IMR-90 (cell line): Measurements from ENCODE around the gene SLC2A13. TPM values are rescaled to one million over a fixed set of nuclear protein-coding genes. Genes with fewer than 3 reads are reported as not detected.

Source experiments
- ATAC-seq: fragments of 200-7000 bp; cut with Tn5 transposase; 2 replicates; pipeline ENCODE4 v1.9.1; 2020; ENCODE audit warnings: low read depth, mild to moderate bottlenecking, moderate library complexity
- BruUV-seq: library from RNA; stranded (reverse); fragments of 400-500 nt; replicated peaks from 2 replicates; lab custom pipeline; 2021; lab: Mats Ljungman, UMichigan
- CTCF ChIA-PET: fragments of 300-600 bp; formaldehyde crosslinking; extraction: SDS; loops from one replicate; lab custom pipeline; 2021; ENCODE audit warnings: antibody characterized with exemption; lab: Yijun Ruan, JAX
- POLR2A ChIA-PET: fragments of 300-600 bp; sonication (Branson Sonifier 250); formaldehyde crosslinking; loops from one replicate; lab custom pipeline; 2022; ENCODE audit warnings: antibody characterized with exemption; ENCODE audit not compliant: unreplicated experiment; lab: Charles Lee
- DNase-seq: peaks from one replicate; pipeline ENCODE4 v3.0.0; 2013
- H2AFZ ChIP-seq: replicated peaks from 2 replicates; pipeline ENCODE3; 2013; ENCODE audit warnings: low read length, mild to moderate bottlenecking; ENCODE audit not compliant: poor library complexity
- H2AK5ac ChIP-seq: 2 replicates; pipeline ENCODE4 v1.6.1; 2013; ENCODE audit warnings: low read depth, low read length, inconsistent platforms
- H2AK9ac ChIP-seq: replicated peaks from 2 replicates; pipeline ENCODE3; 2013; ENCODE audit warnings: mild to moderate bottlenecking, low read depth, low read length, moderate library complexity; ENCODE audit not compliant: poor library complexity
- H2BK120ac ChIP-seq: 2 replicates; pipeline ENCODE4 v1.6.1; 2013; ENCODE audit warnings: low read depth, low read length, inconsistent platforms
- H2BK15ac ChIP-seq: 3 replicates; pipeline ENCODE4 v1.6.1; 2013; ENCODE audit warnings: low read depth, low read length, inconsistent platforms
- H2BK20ac ChIP-seq: 2 replicates; pipeline ENCODE4 v1.6.1; 2013; ENCODE audit warnings: low read depth, mild to moderate bottlenecking, inconsistent platforms, low read length, moderate library complexity
- H2BK5ac ChIP-seq: 2 replicates; pipeline ENCODE4 v1.6.1; 2013; ENCODE audit warnings: mild to moderate bottlenecking, low read depth, low read length, inconsistent platforms; ENCODE audit not compliant: poor library complexity, severe bottlenecking
- H3K14ac ChIP-seq: replicated peaks from 2 replicates; pipeline ENCODE4 v1.6.1; 2013; ENCODE audit warnings: low read depth, low read length, inconsistent platforms
- H3K18ac ChIP-seq: 2 replicates; pipeline ENCODE4 v1.6.1; 2013; ENCODE audit warnings: low read depth, low read length, control low read depth
- H3K23ac ChIP-seq: 2 replicates; pipeline ENCODE4 v1.6.1; 2013; ENCODE audit warnings: low read depth, low read length, inconsistent platforms
- H3K27ac ChIP-seq: 2 replicates; pipeline ENCODE4 v1.5.1; 2013; ENCODE audit warnings: mild to moderate bottlenecking, control low read depth, low read length; ENCODE audit not compliant: insufficient read depth
- H3K27me3 ChIP-seq: 2 replicates; pipeline ENCODE4 v1.6.1; 2013; ENCODE audit warnings: low read length; ENCODE audit not compliant: control insufficient read depth, insufficient read depth
- H3K36me3 ChIP-seq: 2 replicates; pipeline ENCODE4 v1.6.1; 2013; ENCODE audit warnings: low read length, mixed read lengths; ENCODE audit not compliant: control insufficient read depth, insufficient read depth
- H3K4ac ChIP-seq: 2 replicates; pipeline ENCODE4 v1.6.1; 2013; ENCODE audit warnings: low read depth, low read length, inconsistent platforms
- H3K4me1 ChIP-seq: 2 replicates; pipeline ENCODE4 v1.6.1; 2013; ENCODE audit warnings: low read length, mixed read lengths; ENCODE audit not compliant: control insufficient read depth, insufficient read depth
- H3K4me2 ChIP-seq: 2 replicates; pipeline ENCODE4 v1.6.1; 2013; ENCODE audit warnings: low read depth, mild to moderate bottlenecking, control low read depth, low read length, moderate library complexity
- H3K4me3 ChIP-seq: 2 replicates; pipeline ENCODE4 v1.5.1; 2013; ENCODE audit warnings: low read depth, mild to moderate bottlenecking, control low read depth, low read length, moderate library complexity; ENCODE audit not compliant: insufficient read depth
- H3K56ac ChIP-seq: 2 replicates; pipeline ENCODE4 v1.6.1; 2013; ENCODE audit warnings: low read length, inconsistent platforms; ENCODE audit not compliant: insufficient read depth; ENCODE audit errors: extremely low read depth
- H3K79me1 ChIP-seq, 2 experiments: 2 replicates each; pipeline ENCODE4 v1.6.1; 2013; ENCODE audit warnings: low read length in 2 of 2, inconsistent platforms in 1 of 2, low read depth in 1 of 2
- H3K9ac ChIP-seq: 2 replicates; pipeline ENCODE4 v1.6.1; 2013; ENCODE audit warnings: low read depth, low read length, control low read depth
- H3K9me1 ChIP-seq: 2 replicates; pipeline ENCODE4 v1.6.1; 2013; ENCODE audit warnings: low read length, inconsistent platforms; ENCODE audit not compliant: insufficient read depth
- H3K9me3 ChIP-seq: 2 replicates; pipeline ENCODE4 v1.6.1; 2013; ENCODE audit warnings: low read length; ENCODE audit not compliant: control insufficient read depth, insufficient read depth
- H4K20me1 ChIP-seq: 2 replicates; pipeline ENCODE4 v1.6.1; 2013; ENCODE audit warnings: low read length, inconsistent platforms; ENCODE audit not compliant: insufficient read depth
- H4K5ac ChIP-seq: 2 replicates; pipeline ENCODE4 v1.6.1; 2013; ENCODE audit warnings: mild to moderate bottlenecking, low read depth, low read length, control low read depth
- H4K8ac ChIP-seq, 2 experiments: 2 replicates each; pipeline ENCODE4 v1.6.1; 2013; ENCODE audit warnings: low read depth in 2 of 2, low read length in 2 of 2, control low read depth in 1 of 2, inconsistent platforms in 1 of 2
- H4K91ac ChIP-seq: 2 replicates; pipeline ENCODE4 v1.6.1; 2013; ENCODE audit warnings: low read depth, low read length, inconsistent platforms; ENCODE audit not compliant: insufficient read depth
- BHLHE40 ChIP-seq: fragments of 150-350 bp; IDR thresholded peaks from 2 replicates; pipeline ENCODE4 v1.6.1; 2016; ENCODE audit warnings: mild to moderate bottlenecking, low read depth, low read length
- CEBPB ChIP-seq: IDR thresholded peaks from 2 replicates; pipeline ENCODE4 v1.6.1; 2012; ENCODE audit warnings: low read depth, low read length, improper control_type of control experiment
- CTCF ChIP-seq: conservative IDR thresholded peaks from 2 replicates; pipeline ENCODE4 v1.5.1; 2012; ENCODE audit warnings: mild to moderate bottlenecking, low read depth, low read length, improper control_type of control experiment
- ELK1 ChIP-seq: fragments of 150-350 bp; IDR thresholded peaks from 2 replicates; pipeline ENCODE4 v1.6.1; 2016; ENCODE audit warnings: low read depth, mild to moderate bottlenecking, low read length, moderate library complexity, borderline replicate concordance
- RAD21 ChIP-seq: IDR thresholded peaks from 2 replicates; pipeline ENCODE4 v1.6.1; 2012; ENCODE audit warnings: low read length, improper control_type of control experiment
- SMC3 ChIP-seq: fragments of 150-350 bp; IDR thresholded peaks from 2 replicates; pipeline ENCODE4 v1.6.1; 2016; ENCODE audit warnings: low read depth, mild to moderate bottlenecking, antibody characterized with exemption, low read length, moderate library complexity
- USF2 ChIP-seq: fragments of 150-350 bp; IDR thresholded peaks from 2 replicates; pipeline ENCODE4 v1.6.1; 2017; ENCODE audit warnings: mild to moderate bottlenecking, antibody characterized with exemption, low read length, low read depth
- WGBS, 2 experiments: methylation state at CpG; one replicate each; pipeline versions ENCODE4 v1.1.5 to v1.1.7; 2013; ENCODE audit warnings: missing lambda C conversion rate in 2 of 2; ENCODE audit not compliant: insufficient read length in 1 of 2; ENCODE audit errors: extremely low coverage in 2 of 2; 5-methylcytosine and 5-hydroxymethylcytosine counted together
- dilution Hi-C: fragments of 300-500 bp; cut with HindIII; formaldehyde crosslinking; loops from one replicate; pipeline ENCODE4 v1.14.3; 2018; ENCODE audit warnings: low sequenced_read_pairs; ENCODE audit not compliant: unreplicated experiment
- in situ Hi-C: fragments of 300-500 bp; cut with MboI; formaldehyde crosslinking; loops from 3 replicates; pipeline ENCODE4 v1.14.3; 2019; ENCODE audit warnings: low sequenced_read_pairs, inconsistent platforms, mixed read lengths
- intact Hi-C: fragments of 100-400 bp; cut with micrococcal nuclease; formaldehyde crosslinking; loops from 2 replicates; pipeline ENCODE4 v1.10.0; 2022
- polyA plus RNA-seq, 3 experiments: library from polyadenylated mRNA; depleted of rRNA; stranded (reverse); fragments of >200 nt; gene quantifications; 2 replicates each; pipeline ENCODE4 v1.2.3, GENCODE V29; 2012; ENCODE audit warnings: low replicate concordance in 1 of 3
- total RNA-seq: library from RNA; depleted of rRNA; stranded (reverse); fragments of >200 nt; gene quantifications from 2 replicates; pipeline ENCODE4 v1.2.3, GENCODE V29; 2012

The SLC2A13 gene
- total and polyA plus RNA-seq, 2 of the 4 experiments (the other 2 are of a cell fraction), result 1.5 to 3.9 TPM

- H3K23ac ChIP-seq, result no peak overlapping the region
- no peak overlapping the region for H3K18ac ChIP-seq
- no peaks in the 10 kb centered on the region for H3K27me3 ChIP-seq
- ChIA-PET CTCF (no interaction called here), POLR2A (no interaction called here)
- H3K56ac ChIP-seq, result no peak overlapping the region
- H2AFZ ChIP-seq, result no peak overlapping the region
- H3K4me3 ChIP-seq, result no peak overlapping the region
- BruUV-seq, result no TSS peak
- H3K4ac ChIP-seq, result no peak overlapping the region
- no peaks in the 10 kb centered on the region for H4K20me1 ChIP-seq
- H3K27ac ChIP-seq, result no peak overlapping the region
- H2AK5ac ChIP-seq, result no peak overlapping the region
- H3K4me1 ChIP-seq, result no peaks in the 10 kb centered on the region
- no peak overlapping the region for H2AK9ac ChIP-seq
- no peaks in the 10 kb centered on the region for H3K9me3 ChIP-seq
- intact Hi-C loops, result no loop called here
- ATAC-seq, result no peak
- no peaks in the 10 kb centered on the region for H3K36me3 ChIP-seq
- no peak for DNase-seq
- H3K4me2 ChIP-seq, result no peak overlapping the region
- H3K79me1 ChIP-seq, result no peaks in the 10 kb centered on the region
- no CpG with 5 or more reads among the region's 1 CpG for WGBS, 2 experiments
- dilution Hi-C loops, result no loop called here
- H2BK20ac ChIP-seq, result no peak overlapping the region
- H4K91ac ChIP-seq, result no peak overlapping the region
- H3K9ac ChIP-seq, result no peak overlapping the region
- H4K5ac ChIP-seq, result no peak overlapping the region
- no peak overlapping the region for H2BK15ac ChIP-seq
- no peak overlapping the region for H4K8ac ChIP-seq
- H3K14ac ChIP-seq, result no peak overlapping the region
- in situ Hi-C loops, result no loop called here
- TF ChIP-seq BHLHE40 (no peak), CEBPB (no peak), SMC3 (no peak), USF2 (no peak), RAD21 (no peak), ELK1 (no peak), CTCF (no peak)
- H2BK5ac ChIP-seq, result no peak overlapping the region
- H3K9me1 ChIP-seq, result no peaks in the 10 kb centered on the region
- H2BK120ac ChIP-seq, result no peak overlapping the region
Observed at GRCh38 chr12:40056373-40056772, 49.5 kb downstream of the SLC2A13 start.
